GM10266 (cell line): ENCODE data around the gene SRSF7.
"Not testable (repeated sequence)": the region's sequence is repeated elsewhere in the genome, so short reads cannot be mapped to it uniquely, and the experiment has no call there.

Experiments
- DNase-seq: peaks from one replicate; pipeline ENCODE4 v3.0.0; 2012; ENCODE audit errors: extremely low spot score
- TF ChIP-seq, protein P1 (sequence below): IDR thresholded peaks from 2 replicates; pipeline ENCODE4 v1.5.1; 2012; ENCODE audit warnings: mild to moderate bottlenecking, low read depth; ENCODE audit not compliant: control insufficient read depth, insufficient read depth; ENCODE audit errors: missing control alignments

The SRSF7 gene

DNA sequence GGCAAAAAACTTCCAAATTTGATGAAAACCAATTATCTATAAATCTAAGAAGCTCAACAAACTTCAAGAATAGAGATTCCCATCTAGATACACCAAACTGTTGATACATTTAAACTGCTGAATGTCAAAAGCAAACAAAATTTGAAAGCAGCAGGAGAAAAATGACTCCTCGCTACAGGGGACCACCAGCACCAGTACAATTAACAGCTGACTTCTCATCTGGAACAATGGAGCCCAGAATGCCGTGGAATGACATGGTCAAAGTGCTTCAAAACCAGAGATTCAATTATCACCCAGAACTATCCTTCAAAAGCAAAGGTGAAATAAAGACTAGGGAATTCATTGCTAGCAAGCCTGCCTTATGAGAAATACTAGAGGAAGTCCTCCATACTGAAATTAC lies 11.6 kb downstream of the SRSF7 start:
- TF ChIP-seq, protein P1, sequence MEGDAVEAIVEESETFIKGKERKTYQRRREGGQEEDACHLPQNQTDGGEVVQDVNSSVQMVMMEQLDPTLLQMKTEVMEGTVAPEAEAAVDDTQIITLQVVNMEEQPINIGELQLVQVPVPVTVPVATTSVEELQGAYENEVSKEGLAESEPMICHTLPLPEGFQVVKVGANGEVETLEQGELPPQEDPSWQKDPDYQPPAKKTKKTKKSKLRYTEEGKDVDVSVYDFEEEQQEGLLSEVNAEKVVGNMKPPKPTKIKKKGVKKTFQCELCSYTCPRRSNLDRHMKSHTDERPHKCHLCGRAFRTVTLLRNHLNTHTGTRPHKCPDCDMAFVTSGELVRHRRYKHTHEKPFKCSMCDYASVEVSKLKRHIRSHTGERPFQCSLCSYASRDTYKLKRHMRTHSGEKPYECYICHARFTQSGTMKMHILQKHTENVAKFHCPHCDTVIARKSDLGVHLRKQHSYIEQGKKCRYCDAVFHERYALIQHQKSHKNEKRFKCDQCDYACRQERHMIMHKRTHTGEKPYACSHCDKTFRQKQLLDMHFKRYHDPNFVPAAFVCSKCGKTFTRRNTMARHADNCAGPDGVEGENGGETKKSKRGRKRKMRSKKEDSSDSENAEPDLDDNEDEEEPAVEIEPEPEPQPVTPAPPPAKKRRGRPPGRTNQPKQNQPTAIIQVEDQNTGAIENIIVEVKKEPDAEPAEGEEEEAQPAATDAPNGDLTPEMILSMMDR = no peak
- no peak for DNase-seq

DNA sequence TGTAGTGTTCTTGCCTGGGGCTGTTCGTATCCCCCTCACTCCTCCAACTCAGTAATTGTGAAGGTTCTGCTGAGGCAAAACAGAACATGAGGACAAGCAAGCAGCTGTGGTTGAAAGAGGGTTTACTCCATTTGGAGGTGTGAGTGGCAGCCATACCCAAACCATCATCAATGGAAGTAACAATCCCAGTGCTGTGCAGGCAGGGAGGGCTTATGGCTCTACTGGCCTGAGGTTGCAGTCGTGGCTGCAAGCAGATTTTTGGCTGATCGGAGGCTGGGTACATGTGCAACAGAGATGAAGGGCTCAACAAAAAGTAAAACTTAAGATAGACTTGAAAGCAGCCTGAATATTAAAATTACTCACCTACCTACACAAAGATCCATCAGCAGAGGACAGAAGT lies 13.2 kb downstream of the SRSF7 start:
- TF ChIP-seq, protein P1 = no peak
- DNase-seq = no peak

DNA sequence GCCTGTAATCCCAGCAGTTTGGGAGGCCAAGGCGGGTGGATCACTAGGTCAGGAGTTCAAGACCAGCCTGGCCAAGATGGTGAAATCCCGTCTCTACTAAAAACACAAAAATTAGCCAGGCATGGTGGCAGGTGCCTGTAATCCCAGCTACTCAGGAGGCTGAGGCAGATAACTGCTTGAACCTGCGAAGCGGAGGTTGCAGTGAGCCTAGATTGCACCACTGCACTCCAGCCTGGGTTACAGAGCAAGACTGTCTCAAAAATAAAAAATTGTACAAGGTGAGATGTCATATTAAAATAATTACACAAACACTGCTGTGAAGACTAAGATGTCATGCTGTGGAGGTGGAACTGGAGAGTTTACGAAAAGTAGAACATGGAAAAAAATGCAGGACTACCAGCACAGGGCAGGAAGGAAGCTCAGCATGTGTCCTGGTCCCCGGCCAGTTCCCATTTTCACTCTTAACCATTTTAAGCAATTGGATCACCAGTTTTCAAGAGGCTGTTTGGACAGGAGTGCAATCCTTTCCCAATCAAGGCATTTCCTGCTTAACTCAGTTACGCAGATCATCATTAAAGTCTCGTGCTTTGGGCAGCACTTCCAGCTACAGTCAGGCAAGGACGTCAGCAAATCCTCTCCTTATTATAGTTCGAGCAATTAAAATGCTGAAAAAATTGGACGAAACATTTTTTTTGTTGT lies 14.0 kb downstream of the SRSF7 start:
- not testable (repeated sequence) for DNase-seq

DNA sequence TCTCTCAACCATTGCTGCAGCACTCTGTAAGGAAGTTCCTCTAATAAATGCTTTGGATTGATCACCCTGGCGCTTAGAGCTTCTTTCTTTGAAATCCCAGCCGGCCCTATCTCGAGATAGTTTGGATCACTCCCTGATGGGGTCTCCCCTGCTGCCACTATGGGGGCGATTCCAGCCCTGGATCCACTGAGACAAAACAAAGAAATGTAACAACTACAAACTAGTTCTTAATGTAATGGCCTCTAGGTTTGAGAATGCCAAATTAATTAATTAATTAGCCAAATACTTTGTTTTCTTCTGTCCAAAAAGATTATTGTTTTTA lies 15.2 kb downstream of the SRSF7 start:
- TF ChIP-seq, protein P1 = no peak
- DNase-seq = no peak

DNA sequence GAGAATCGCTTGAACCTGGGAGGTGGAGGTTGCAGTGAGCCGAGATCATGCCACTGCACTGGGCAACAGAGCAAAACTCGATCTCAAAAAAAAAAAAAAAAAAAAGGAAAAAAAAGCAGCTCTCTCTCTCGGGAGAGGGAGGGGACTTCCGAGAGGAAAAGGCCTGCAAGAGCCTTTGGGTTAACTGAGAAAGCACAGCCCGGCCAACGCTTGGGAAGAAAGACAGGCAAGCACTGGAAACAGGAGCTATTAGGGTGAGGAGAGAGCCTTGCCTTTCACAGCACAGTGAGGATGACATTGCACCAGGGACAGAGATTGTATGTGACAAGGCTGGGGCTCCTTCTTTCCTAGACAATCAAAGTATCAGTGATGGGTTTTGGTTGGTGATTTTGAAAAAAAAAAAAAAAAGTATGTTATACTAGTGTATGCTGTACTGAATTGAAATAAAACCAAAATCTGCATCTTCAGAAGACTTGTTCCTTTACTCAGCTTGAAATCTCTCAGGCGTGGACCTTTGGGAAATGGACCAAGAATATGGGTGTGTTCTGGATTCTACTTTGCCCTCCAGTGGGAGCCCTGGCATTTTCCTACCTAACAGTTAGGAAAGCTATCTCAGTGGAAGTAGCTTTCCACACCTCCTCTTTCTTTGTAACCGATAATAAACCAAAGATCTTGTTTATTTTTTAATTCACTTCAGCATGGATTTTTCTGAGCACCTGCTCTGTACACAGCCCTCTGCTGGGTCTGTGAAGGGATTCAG lies 16.7 kb downstream of the SRSF7 start:
- TF ChIP-seq, protein P1 = no peak
- no peak for DNase-seq

DNA sequence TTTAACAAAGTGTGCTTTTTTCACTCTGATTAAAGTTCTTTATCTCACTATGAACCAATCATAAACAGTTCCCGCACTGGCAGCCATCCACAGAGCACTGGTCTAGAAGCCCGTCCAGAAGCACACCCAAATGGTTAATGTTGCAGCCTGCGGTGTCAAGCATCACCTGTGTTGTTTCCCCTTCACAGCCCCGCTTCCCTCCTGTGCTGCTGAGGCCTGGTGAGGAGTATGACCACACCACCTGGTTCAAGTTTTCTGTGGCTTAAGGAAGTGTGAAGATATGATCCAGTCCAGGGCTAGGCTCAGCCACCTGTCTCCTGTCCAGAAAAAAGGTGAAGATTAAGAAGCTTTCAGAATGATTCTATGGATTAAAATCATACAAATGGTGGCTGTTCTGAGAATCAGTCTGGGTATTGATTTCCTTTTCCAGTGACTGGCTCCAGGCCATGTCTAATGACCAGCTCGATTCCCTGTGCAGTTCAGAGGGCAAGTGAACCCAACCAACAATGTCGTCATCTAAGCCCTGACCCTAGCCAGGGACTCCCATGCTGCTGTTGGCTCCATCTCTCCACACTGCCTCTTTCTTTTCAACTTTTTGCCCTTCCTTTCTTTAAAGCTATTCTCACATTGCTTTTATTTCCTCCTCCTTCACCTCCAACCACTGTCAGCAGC lies 17.7 kb downstream of the SRSF7 start:
- TF ChIP-seq, protein P1 = no peak
- no peak for DNase-seq

DNA sequence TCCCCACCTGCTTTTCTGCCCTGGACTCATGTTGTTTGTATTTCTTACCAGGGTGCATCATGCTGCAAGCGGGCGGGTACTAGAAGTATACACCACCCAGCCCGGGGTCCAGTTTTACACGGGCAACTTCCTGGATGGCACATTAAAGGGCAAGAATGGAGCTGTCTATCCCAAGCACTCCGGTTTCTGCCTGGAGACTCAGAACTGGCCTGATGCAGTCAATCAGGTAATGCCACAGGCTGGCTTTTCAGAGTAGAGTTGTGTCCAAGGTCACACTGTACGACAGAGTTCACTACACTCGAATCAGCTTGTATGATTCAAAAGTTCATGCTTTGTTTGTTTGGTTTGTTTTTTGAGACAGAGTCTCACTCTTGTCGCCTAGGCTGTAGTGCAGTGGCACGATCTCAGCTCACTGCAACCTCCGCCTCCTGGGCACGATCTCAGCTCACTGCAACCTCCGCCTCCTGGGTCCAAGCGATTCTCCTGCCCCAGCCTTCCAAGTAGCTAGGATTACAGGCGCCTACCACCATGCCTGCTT lies 19.4 kb downstream of the SRSF7 start:
- TF ChIP-seq, protein P1 = no peak
- no peak for DNase-seq
